C4-2B (cell line): ENCODE data around the gene PPARG.

Experiments
- CTCF ChIP-seq: fragments of 450-650 bp; conservative IDR thresholded peaks from 2 replicates; pipeline ENCODE4 v1.5.1; 2017; ENCODE audit warnings: mild to moderate bottlenecking
- ZFX ChIP-seq: fragments of 450-650 bp; IDR thresholded peaks from 2 replicates; pipeline ENCODE4 v1.6.1; 2017

DNA sequence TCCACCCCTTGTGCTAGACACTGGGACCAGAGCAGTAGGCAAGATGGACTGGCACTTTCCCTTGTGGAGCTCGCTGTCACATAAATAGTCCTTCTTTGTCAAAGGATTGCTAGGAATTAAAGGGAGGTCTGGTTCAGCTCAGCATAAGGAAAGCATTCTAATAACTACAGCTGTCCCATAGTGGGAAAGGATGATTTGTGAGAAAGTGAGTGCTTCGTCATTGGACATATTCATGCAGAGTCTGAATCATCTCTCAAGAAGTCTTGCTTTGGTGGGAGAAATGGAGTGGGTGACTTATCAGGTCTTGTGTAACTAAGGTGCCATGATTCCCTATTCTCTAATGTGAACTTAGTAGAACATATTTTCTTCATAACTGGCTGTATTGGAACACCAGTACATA lies 14.7 kb downstream of the PPARG start:
- TF ChIP-seq CTCF (no peak), ZFX (no peak)
